Stomach smooth muscle (tissue), 2 donors: ENCODE data around the gene SMAD2.

Experiments
- H3K27ac ChIP-seq: one replicate; pipeline ENCODE4 v1.7.0; 2013; ENCODE audit warnings: mild to moderate bottlenecking, low read length, inconsistent platforms
- H3K27me3 ChIP-seq, 2 donors: one replicate each; pipeline ENCODE4 v1.7.0; 2013; ENCODE audit warnings: low read length in 2 of 2; ENCODE audit not compliant: insufficient read depth in 2 of 2, control insufficient read depth in 1 of 2
- H3K36me3 ChIP-seq, 2 donors: one replicate each; pipeline ENCODE4 v1.7.0; 2013; ENCODE audit warnings: low read length in 2 of 2; ENCODE audit not compliant: control insufficient read depth in 2 of 2, insufficient read depth in 2 of 2
- H3K4me1 ChIP-seq: one replicate; pipeline ENCODE4 v1.7.0; 2013; ENCODE audit warnings: low read length; ENCODE audit not compliant: control insufficient read depth, insufficient read depth
- H3K4me3 ChIP-seq, 2 donors: one replicate each; pipeline ENCODE4 v1.7.0; 2013; ENCODE audit warnings: low read length in 2 of 2
- H3K9ac ChIP-seq, 2 donors: one replicate each; pipeline ENCODE4 v1.7.0; 2013; ENCODE audit warnings: low read length in 2 of 2, mild to moderate bottlenecking in 1 of 2
- H3K9me3 ChIP-seq, 2 donors: one replicate each; pipeline ENCODE4 v1.7.0; 2013; ENCODE audit warnings: low read length in 2 of 2; ENCODE audit not compliant: control insufficient read depth in 2 of 2
- donor health status: healthy.
- donor health status: Pancreatic carcinoma.

SMAD2 gene

DNA sequence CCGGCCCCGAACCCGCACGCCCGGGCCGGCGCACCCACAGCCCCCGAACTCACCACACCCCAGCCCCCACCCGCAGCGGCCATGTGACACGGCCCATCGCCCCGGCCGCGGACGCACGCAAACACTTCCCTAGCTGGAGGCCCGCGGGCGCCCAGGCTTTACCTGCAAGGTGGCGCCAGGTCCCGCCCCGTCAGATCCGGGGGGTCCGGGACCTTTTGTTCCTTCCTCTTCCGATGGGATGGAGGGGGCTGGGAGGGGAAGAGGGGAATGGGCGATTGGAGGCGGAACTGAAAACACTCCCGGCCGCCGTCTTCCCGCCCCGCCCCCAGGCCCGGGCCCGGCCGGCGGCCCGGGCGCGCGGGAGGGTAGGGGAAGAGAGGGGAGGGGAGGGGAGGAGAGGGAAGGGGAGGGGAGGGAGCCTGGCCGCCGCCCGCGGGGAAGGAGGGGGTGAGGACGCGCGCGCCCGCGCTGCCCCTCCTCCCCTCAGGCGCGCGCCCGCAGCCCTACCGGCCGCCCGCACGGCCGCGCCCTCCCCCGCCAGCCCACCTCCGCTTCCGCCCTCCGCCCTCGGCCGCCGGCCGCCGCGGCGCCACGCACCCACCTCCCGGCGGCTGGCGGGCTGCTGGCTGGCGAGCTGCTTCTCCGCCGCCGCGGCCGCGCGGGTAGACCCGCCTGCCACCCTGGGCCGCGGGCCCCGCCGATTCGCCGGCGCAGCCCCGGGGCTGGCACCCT, at the start of gene SMAD2:
SMAD2 (minus strand) TSS at position 461 of the 732 bp plus-strand sequence. CDS start 33,903 bp downstream, outside the sequence.
- Histone ChIP-seq H3K4me3 (peak within 1 kb of the TSS; percentile 86 to 90), H3K4me1 (peaks cover 4% of the 10 kb centered on the region), H3K9ac (peak within 1 kb of the TSS; percentile 81 to 87), H3K9me3 (no peaks in the 10 kb centered on the region), H3K27me3 (no peaks in the 10 kb centered on the region), H3K27ac (peak within 1 kb of the TSS; percentile 76), H3K36me3 (no peaks in the 10 kb centered on the region)

DNA sequence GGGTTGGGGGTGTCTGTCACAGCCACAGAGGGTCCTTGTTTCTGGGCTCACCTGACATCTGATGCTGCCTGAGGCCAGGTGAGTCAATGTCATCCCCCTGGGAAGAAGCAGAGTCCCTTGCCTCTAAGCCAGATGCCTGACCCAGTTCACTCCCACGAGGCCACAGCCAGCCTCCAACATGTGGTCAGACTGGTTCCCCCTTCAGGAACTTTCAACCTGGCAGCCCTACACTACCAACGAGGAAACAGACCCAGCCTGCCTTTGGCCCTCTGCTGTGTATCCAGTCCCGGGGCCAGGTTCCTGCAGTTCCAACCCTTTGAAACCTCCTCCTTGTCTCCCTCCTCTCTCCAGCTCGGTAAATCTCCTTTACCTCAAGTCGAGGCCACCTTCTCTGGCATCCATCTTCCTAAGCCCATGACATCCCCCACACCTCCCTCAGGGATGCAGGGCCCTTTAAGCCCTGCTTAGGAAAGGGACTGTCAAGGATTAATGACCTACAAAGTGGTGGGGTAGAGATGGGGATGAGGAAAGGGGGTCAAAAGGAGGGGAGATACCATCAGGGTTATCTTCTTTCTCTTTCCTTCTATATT, 49.2 kb upstream of the SMAD2 start:
- Histone ChIP-seq H3K9ac (no peak overlapping the region), H3K4me1 (no peaks in the 10 kb centered on the region), H3K9me3 (no peaks in the 10 kb centered on the region), H3K27me3 (peaks cover 0 to 2% of the 10 kb centered on the region in 2 donors), H3K27ac (no peak overlapping the region), H3K36me3 (no peaks in the 10 kb centered on the region), H3K4me3 (no peak overlapping the region)

DNA sequence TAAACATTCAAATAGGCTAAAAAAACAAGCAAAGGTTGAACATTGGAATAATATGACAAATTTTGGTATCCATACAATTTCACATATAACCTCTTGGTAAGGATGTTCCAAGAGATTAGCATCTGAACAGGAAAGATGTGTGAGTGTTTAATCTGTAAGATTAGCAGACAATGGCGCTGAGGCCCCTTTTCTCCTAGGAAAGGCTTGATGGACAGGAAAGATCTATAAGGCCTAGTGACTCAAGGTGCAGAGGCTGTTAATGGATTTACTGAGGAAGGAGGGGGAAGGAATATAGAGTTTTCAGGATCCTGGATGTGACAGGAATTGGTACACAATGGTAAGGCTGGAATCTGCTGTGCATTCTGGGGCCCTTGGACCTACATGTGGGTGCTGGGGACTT, 48.1 kb upstream of the SMAD2 start:
- Histone ChIP-seq H3K9me3 (no peaks in the 10 kb centered on the region), H3K27me3 (peaks cover 0 to 2% of the 10 kb centered on the region in 2 donors), H3K4me3 (no peak overlapping the region), H3K36me3 (no peaks in the 10 kb centered on the region), H3K27ac (no peak overlapping the region), H3K9ac (no peak overlapping the region), H3K4me1 (no peaks in the 10 kb centered on the region)

DNA sequence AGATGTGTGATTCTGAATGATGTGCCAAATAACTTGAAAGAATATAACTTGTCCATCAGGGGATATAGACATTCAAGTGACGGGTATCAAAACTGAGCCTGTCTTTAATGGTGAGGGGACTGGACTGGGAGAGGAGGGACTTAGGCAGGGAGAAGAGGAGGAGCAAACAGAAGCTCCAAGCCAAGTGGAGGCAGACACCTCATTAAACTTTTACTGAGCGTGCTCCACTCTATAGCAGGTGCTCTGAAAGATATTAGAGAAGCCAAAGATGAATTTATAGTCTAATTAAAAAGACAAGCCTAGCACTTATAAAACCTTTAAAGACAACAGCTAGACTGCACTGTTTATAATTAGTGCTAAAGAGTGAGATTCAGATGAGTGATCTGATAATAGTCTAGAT, 47.7 kb upstream of the SMAD2 start:
- no peaks in the 10 kb centered on the region for H3K9me3 ChIP-seq
- no peaks in the 10 kb centered on the region for H3K36me3 ChIP-seq
- no peak overlapping the region for H3K27ac ChIP-seq
- no peaks in the 10 kb centered on the region for H3K4me1 ChIP-seq
- no peak overlapping the region for H3K4me3 ChIP-seq
- no peak overlapping the region for H3K9ac ChIP-seq
- H3K27me3 ChIP-seq, result peaks cover 0 to 2% of the 10 kb centered on the region in 2 donors

DNA sequence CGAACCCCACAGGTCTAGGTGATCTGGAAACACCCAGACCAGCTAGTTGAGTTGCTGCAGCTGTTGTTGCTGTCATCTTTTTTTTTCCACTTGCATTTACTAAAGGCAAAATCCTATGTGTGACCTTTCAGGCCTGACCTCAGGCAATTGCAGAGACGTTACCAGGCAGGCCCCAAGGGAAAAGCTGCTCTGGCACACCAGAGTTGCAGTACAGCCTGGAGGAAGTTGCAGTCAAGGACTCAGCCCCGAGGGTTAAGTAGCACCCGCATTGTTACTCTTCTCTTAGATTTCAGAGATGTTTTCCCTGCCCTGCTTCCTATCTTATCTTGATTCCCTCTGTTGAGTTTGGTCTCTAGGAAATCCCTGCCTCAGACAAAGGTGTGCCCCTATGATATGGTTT, 45.2 kb upstream of the SMAD2 start:
- H3K9me3 ChIP-seq, result no peaks in the 10 kb centered on the region
- H3K4me3 ChIP-seq, result no peak overlapping the region
- H3K27ac ChIP-seq, result no peak overlapping the region
- no peaks in the 10 kb centered on the region for H3K4me1 ChIP-seq
- H3K36me3 ChIP-seq, result no peaks in the 10 kb centered on the region
- no peak overlapping the region for H3K9ac ChIP-seq
- peaks cover 0 to 2% of the 10 kb centered on the region in 2 donors for H3K27me3 ChIP-seq

DNA sequence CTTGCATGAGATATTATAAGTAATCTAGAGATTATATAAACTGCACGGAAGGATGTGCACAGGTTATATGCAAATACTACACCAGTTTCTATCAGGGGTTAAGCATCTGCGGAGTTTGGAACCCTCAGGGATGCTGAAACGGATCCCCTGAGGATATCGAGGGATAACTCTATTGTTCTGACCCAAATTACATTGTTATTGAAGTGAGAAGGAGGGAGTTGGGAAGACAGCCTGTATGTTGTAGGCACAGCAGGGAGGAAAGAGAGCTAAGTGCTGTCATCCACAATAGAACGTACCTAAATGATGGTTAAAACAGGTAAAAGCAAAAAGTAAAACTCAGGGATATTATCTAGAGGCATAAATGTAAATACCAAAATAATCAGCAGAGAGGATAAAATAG, 44.6 kb upstream of the SMAD2 start:
- Histone ChIP-seq H3K27me3 (peaks cover 0 to 2% of the 10 kb centered on the region in 2 donors), H3K27ac (no peak overlapping the region), H3K9me3 (no peaks in the 10 kb centered on the region), H3K4me3 (no peak overlapping the region), H3K9ac (no peak overlapping the region), H3K36me3 (no peaks in the 10 kb centered on the region), H3K4me1 (no peaks in the 10 kb centered on the region)

DNA sequence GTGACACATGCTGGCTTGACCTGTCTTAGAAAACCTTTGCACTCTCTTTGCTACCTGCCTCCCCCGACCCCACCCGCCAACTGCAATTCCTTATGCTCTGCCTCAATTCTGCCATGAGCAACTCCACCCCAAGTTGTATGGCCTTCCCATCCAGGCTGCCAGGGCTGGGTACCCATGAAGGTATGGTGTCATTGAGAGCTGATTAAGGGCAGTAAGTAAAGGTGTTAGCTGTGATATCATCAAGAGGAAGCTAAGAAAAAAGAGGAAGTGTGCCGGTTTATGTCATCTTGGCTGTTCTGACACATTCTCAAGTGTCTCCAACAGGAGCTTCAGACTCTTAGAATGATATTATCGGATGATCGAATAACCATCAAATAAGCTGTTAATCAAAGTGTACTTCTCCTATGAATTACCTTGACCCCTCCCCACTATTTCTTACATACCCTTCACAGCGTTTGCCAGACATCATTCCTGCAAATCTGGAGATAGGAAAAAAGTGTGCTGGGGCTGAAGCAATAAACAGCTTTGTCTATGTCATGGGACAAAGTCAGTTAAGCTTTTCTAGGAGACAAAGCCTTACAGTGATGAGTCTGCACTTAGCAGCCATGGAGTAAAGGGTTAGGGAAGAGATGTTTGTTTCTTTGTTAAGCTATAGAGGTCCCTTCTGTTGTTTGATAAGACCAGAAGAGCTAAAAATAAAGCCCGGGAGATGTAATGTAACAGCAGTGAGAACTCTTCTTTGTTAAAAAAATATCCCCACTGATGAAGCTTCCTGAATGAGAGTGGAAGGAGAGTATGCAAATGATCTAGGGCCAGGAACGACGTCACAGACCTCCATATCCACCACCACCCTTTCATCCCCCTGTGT, 40.4 kb upstream of the SMAD2 start:
- H3K9me3 ChIP-seq, result no peaks in the 10 kb centered on the region
- H3K9ac ChIP-seq, result no peak overlapping the region
- H3K4me3 ChIP-seq, result no peak overlapping the region
- H3K4me1 ChIP-seq, result peaks cover 6% of the 10 kb centered on the region
- H3K36me3 ChIP-seq, result no peaks in the 10 kb centered on the region
- H3K27me3 ChIP-seq, result no peaks in the 10 kb centered on the region
- H3K27ac ChIP-seq, result no peak overlapping the region

DNA sequence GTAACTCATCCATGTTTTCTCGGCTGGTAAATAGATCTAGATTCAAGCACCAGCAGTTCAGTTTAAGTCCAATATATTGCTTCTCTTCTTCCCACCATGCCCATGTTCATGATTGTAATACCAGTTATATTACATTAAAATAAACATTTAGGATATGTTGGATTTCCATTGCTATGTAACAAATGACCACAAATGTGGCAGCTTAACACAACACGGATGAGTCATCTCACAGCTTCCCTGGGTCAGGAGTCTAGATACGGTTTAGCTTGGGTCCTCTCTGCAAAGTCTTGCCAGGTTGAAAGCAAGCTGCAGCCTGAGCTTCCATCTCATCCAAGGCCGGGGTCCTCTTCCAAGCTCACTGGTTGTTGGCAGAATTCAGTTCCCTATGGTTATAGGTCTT, 39.4 kb upstream of the SMAD2 start:
- Histone ChIP-seq H3K4me3 (no peak overlapping the region), H3K36me3 (no peaks in the 10 kb centered on the region), H3K9ac (no peak overlapping the region), H3K27ac (no peak overlapping the region), H3K4me1 (peaks cover 6% of the 10 kb centered on the region), H3K9me3 (no peaks in the 10 kb centered on the region), H3K27me3 (no peaks in the 10 kb centered on the region)

DNA sequence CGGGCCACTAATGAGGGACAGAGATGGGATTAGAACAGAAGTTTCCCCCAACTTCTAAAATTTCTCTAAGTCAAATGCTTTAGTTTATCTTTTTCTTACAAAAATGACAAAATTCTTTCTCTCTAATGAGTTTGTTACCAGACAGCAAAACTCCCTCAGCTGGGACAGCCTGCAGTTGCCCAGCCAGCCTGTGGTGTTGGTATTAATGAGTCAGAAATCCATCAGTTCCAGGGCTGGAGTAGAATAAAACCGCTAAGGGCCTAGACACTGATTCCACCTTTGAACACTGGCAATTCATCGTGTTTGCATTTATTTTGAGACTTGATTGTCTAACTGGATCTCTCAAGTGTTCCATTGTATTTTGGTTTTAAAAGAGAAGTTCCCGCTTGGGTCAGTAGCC, 38.3 kb upstream of the SMAD2 start:
- Histone ChIP-seq H3K27me3 (no peaks in the 10 kb centered on the region), H3K27ac (no peak overlapping the region), H3K9me3 (no peaks in the 10 kb centered on the region), H3K4me1 (peaks cover 6% of the 10 kb centered on the region), H3K9ac (no peak overlapping the region), H3K4me3 (no peak overlapping the region), H3K36me3 (no peaks in the 10 kb centered on the region)

DNA sequence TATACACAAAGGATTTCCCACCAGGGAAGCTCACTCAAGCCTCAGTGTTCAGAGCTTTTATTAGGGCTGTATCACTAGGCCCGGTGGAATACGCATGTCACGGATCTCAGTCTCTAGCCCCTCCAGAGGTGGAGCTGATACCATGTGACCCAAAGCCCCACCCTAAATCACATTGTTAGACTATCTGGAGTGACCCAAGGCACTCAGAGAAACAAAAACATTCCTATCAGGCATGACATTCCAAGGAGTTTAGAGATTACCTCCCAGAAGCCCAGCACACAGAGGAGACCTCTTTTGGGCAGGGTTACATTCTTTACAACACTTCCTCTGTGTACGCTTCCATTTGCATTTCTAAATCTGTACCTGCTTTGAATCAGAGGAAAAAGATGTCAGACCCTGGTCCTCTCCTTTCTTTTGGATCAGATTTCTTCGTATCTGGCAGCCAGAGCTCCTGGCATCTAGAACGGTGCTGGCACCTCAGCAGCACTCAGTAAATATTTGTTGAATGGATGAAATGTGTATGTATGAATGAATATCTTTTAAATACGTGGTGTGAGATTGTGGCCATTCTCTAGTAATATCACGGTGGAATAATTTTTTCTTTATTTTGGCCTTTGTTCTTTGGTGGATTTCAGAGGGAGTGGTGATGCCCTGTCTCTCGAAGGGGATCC, 37.7 kb upstream of the SMAD2 start:
- Histone ChIP-seq H3K9ac (no peak overlapping the region), H3K27me3 (no peaks in the 10 kb centered on the region), H3K4me3 (no peak overlapping the region), H3K4me1 (peaks cover 6% of the 10 kb centered on the region), H3K36me3 (no peaks in the 10 kb centered on the region), H3K27ac (no peak overlapping the region), H3K9me3 (no peaks in the 10 kb centered on the region)
